Suprapubic skin (tissue), 4 donors: ENCODE data around the gene CACNA2D4. TPM values are rescaled to one million over a fixed set of nuclear protein-coding genes. Genes with fewer than 3 reads are reported as not detected.

Experiments
- DNase-seq, 2 donors: peaks; one replicate each; pipeline ENCODE4 v3.0.0-alpha.2; 2019; ENCODE audit warnings: low spot score in 2 of 2
- H3K27ac ChIP-seq: fragments of 200-600 bp; sonication (generic); one replicate; pipeline ENCODE4 v1.5.1; 2019
- H3K27me3 ChIP-seq: fragments of 200-600 bp; sonication (generic); one replicate; pipeline ENCODE4 v1.5.1; 2019
- H3K36me3 ChIP-seq: fragments of 200-600 bp; sonication (generic); one replicate; pipeline ENCODE4 v1.5.1; 2019
- H3K4me1 ChIP-seq: fragments of 200-600 bp; sonication (generic); one replicate; pipeline ENCODE4 v1.5.1; 2019
- H3K4me3 ChIP-seq: fragments of 200-600 bp; sonication (generic); one replicate; pipeline ENCODE4 v1.5.1; 2019; ENCODE audit warnings: mild to moderate bottlenecking
- H3K9me3 ChIP-seq: fragments of 200-600 bp; sonication (generic); one replicate; pipeline ENCODE4 v1.5.1; 2019
- CTCF ChIP-seq, 2 donors: fragments of 200-600 bp in 1 of 2; fragments of 450-650 bp in 1 of 2; sonication (generic) in 1 of 2; IDR thresholded peaks; one replicate each; pipeline ENCODE4 v1.5.1; 2016 to 2019; ENCODE audit warnings: antibody characterized with exemption in 2 of 2, mild to moderate bottlenecking in 1 of 2, moderate library complexity in 1 of 2
- EP300 ChIP-seq: sonication (generic); formaldehyde crosslinking; IDR thresholded peaks from one replicate; pipeline ENCODE4 v1.6.1; 2017; ENCODE audit warnings: antibody characterized with exemption
- POLR2A ChIP-seq, 2 donors: fragments of 450-650 bp; IDR thresholded peaks; one replicate each; pipeline ENCODE4 v1.6.1; 2017; ENCODE audit warnings: antibody characterized with exemption in 2 of 2, mild to moderate bottlenecking in 2 of 2, moderate library complexity in 2 of 2
- POLR2AphosphoS5 ChIP-seq, 3 donors: sonication (generic); formaldehyde crosslinking; IDR thresholded peaks; one replicate each; pipeline ENCODE4 v1.6.1; 2017; ENCODE audit warnings: antibody characterized with exemption in 3 of 3
- WGBS: methylation state at CpG from one replicate; pipeline ENCODE4 v1.1.5; 2018; 5-methylcytosine and 5-hydroxymethylcytosine counted together
- total RNA-seq, 4 donors: library from RNA; depleted of rRNA; stranded (reverse); fragments of >200 nt; gene quantifications; one replicate each; pipeline ENCODE4 v1.1.0, GENCODE V29; 2016

CACNA2D4 gene
- total RNA-seq, 4 donors from 2014 or later, result 0.56 to 1.5 (median 0.97) TPM

- TF ChIP-seq POLR2AphosphoS5 (IDR thresholded peaks at IDR 0.05) (no peak), CTCF (IDR thresholded peaks at IDR 0.05) (no peak), EP300 (no peak)
- H3K27ac ChIP-seq, result no peak overlapping the region
- H3K9me3 ChIP-seq, result no peaks in the 10 kb centered on the region
- DNase-seq, result no peak
- H3K4me3 ChIP-seq, result no peak overlapping the region
- WGBS, result 60% methylated on average over 4 of the region's 34 CpGs
- peaks cover 58% of the 10 kb centered on the region for H3K27me3 ChIP-seq
- no peaks in the 10 kb centered on the region for H3K36me3 ChIP-seq
- H3K4me1 ChIP-seq, result peaks cover 9% of the 10 kb centered on the region
Measured at GRCh38 chr12:1834186-1834925, 84.1 kb downstream of the CACNA2D4 start.

GRCh38 chr12:1833596-1834028, 84.8 kb downstream of the CACNA2D4 start:
- 76% methylated on average over 10 of the region's 10 CpGs for WGBS
- Histone ChIP-seq H3K27ac (no peak overlapping the region), H3K4me1 (peaks cover 9% of the 10 kb centered on the region), H3K4me3 (no peak overlapping the region), H3K27me3 (peaks cover 58% of the 10 kb centered on the region), H3K36me3 (no peaks in the 10 kb centered on the region), H3K9me3 (no peaks in the 10 kb centered on the region)
- no peak for DNase-seq
- TF ChIP-seq EP300, result no peak
- no peak for TF ChIP-seq POLR2AphosphoS5 (IDR thresholded peaks at IDR 0.05)

GRCh38 chr12:1832801-1833595, 85.5 kb downstream of the CACNA2D4 start:
- 77% methylated on average over 17 of the region's 17 CpGs for WGBS
- Histone ChIP-seq H3K27me3 (peaks cover 64% of the 10 kb centered on the region), H3K9me3 (no peaks in the 10 kb centered on the region)

GRCh38 chr12:1830981-1831963, 87.2 kb downstream of the CACNA2D4 start:
- no peak for DNase-seq
- H3K27me3 ChIP-seq, result peaks cover 81% of the 10 kb centered on the region

More at GRCh38 chr12:1832801-1833595, 85.5 kb downstream of the CACNA2D4 start:
- TF ChIP-seq POLR2A (IDR thresholded peaks at IDR 0.05) (no peak), EP300 (no peak), POLR2AphosphoS5 (IDR thresholded peaks at IDR 0.05) (no peak), CTCF (IDR thresholded peaks at IDR 0.05) (no peak)
- no peak overlapping the region for H3K27ac ChIP-seq
- peaks cover 9% of the 10 kb centered on the region for H3K4me1 ChIP-seq
- H3K4me3 ChIP-seq, result no peak overlapping the region
- H3K36me3 ChIP-seq, result no peaks in the 10 kb centered on the region
- no peak for DNase-seq

More at GRCh38 chr12:1830981-1831963, 87.2 kb downstream of the CACNA2D4 start:
- no peaks in the 10 kb centered on the region for H3K9me3 ChIP-seq
- TF ChIP-seq CTCF (IDR thresholded peaks at IDR 0.05), result no peak
- no peak for TF ChIP-seq EP300
- no peak for TF ChIP-seq POLR2AphosphoS5 (IDR thresholded peaks at IDR 0.05)
- TF ChIP-seq POLR2A (IDR thresholded peaks at IDR 0.05), result no peak
- H3K4me1 ChIP-seq, result peaks cover 9% of the 10 kb centered on the region
- H3K27ac ChIP-seq, result no peak overlapping the region
- no peak overlapping the region for H3K4me3 ChIP-seq
- H3K36me3 ChIP-seq, result no peaks in the 10 kb centered on the region
- 10% methylated on average over 29 of the region's 34 CpGs for WGBS
